GM19372 (cell line): Measurements from ENCODE around the gene VPS13C.

Experiments used
- ATAC-seq: cut with Tn5 transposase; IDR thresholded peaks from one replicate; pipeline ENCODE4 v1.9.1; 2021; ENCODE audit warnings: mild to moderate bottlenecking, low read depth, moderate library complexity; ENCODE audit not compliant: unreplicated experiment

Gene VPS13C

DNA sequence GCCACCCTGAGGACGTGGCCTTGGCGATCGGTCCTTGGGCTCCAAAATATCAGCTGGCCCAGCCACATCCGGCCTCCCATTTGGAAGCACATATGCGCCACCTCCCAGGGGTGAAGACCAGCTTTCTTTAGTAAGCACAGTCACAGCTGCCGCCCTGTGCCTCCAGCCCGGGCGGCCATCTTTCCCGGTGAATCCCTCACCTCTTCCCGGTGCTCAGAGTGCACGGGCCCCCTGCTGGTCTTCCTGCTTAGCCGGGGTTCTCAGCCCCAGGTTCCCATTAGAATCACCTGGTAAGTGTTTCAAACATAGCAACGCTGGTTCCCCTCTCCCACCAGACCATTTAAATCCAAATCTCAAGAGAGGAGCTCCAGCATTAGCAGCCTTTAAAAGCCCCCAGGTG, 232.2 kb downstream of the VPS13C start:
- no peak for ATAC-seq

DNA sequence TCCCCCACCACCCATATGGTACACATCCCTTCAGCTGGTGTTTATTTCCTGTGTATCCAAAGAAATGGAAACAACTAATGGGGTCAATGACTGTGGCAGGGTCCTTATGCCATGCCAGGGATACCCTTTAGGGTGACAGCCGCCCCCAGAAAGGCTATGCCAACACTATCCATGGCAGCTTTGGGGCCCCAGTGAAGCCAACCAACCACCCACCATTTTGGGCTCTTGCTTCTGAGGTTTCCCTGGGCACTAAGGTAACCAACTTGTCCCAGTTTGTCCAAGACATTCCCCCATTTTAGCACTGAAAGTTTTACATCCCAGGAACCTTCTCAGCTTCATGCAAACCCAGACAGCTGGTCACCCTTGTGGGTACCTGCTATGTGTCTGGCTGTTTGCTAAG, 233.1 kb downstream of the VPS13C start:
- ATAC-seq: no peak

DNA sequence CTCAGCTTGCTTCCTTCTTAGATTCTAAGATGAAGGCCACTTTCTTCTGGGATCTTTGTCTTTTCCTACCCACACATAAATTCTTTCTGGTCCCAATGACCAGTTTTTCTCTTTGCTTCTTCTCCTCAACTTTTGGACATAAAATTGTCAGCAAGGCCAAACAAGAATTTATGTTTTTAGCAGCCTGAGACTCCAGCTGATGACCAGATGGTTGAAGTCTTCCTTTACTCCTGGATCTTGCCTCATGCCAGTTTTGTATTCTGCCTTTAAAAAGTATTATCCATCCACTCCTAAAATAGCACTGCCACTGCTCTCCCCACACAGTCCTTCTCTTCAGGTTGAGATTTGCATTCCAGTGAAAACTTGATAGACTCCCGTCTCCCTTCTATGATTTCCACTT, 236.0 kb downstream of the VPS13C start:
- no peak for ATAC-seq

DNA sequence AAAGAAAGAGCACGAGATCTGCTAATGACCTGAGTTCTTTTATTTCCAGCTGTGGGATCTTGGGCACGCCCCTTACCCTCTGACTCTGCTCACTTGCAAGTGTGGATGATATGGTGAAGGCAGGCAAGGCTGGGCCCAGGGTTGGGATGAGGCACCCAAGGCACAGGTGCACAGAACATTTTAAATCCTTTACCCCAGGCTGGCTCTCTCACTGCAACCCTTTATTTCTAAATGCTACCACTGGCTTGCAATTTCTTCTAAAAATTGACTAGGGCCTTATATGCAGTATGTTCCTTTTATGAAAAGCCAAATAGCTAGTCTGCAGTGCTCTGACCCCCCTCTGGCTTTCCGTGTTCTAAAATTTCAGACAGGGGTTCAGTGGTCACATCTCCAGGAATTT, 237.7 kb downstream of the VPS13C start:
- ATAC-seq: no peak

DNA sequence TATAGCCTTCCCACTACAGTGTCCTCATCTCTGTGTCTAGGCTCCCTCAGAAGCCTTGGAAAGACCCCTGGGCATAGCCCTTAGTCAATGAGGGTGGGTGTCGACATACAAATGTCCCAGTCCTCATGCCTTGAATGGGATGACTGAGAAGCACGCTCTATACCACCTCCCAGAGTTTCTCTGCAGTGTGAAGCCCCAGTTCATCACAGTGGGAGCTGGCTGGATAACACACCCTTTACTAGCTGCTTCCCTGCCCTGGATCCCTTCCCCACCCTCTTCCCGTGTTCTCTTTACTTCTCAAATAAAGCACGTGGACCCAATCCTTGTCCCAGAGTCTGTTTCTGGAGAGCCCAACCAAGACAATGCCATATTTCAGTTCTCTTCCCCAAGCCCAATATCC, 239.3 kb downstream of the VPS13C start:
- no peak for ATAC-seq

DNA sequence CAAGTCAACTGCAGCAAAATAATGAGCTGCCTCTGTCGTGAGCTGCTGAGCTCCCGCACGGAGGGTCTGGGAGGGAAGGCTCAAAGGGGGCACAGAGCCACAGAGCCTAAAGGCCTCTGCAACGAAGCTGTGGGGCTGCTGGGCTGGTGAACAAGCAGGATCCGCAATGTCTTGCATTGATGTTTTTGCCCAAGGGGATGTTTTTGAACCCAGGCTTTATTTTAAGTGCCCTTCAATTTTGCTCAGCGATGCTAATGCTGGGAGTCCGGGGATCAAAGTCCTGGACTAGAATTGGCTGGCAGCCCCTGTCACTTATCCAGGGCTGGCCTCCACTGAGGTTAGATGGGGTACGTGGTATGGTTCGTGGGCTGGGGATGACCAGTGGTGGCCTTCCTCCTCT, 240.0 kb downstream of the VPS13C start:
- no peak for ATAC-seq

DNA sequence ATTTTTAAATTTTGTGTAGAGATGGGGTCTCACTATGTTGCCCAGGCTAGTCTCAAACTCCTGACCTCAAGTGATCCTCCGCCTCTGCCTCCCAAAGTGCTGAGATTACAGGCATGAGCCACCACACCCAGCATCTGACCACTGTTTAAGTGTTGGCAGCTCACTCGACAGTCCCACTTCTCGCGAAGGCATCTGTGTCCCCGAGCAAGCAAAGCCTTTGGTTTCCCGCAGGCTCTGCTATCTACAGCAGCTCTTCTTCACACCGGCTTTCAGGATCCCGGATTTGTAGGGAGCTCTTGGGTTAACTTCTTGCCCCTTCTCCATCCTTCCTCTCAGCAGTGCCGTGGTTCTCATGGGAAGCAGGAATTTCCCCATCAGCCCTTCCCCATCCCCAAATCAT, 240.9 kb downstream of the VPS13C start:
- no peak for ATAC-seq

DNA sequence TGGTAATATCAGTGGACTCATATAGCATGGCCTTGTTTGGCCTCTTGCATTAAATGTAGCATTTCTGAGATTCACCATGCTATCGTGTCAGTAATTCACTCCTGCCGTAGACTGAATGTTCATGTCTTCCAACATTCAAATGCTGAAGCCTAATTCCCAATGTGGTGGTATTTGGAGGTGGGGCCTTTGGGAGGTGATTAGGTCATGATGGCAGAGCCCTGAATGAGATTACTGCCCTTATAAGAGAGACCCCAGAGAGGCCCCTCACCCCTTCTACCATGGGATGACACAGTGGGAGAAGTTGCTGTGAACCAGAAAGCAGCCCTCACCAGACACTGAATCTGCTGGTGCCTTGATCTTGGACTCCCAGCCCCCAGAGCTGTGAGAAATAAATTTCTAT, 241.4 kb downstream of the VPS13C start:
- no peak for ATAC-seq

DNA sequence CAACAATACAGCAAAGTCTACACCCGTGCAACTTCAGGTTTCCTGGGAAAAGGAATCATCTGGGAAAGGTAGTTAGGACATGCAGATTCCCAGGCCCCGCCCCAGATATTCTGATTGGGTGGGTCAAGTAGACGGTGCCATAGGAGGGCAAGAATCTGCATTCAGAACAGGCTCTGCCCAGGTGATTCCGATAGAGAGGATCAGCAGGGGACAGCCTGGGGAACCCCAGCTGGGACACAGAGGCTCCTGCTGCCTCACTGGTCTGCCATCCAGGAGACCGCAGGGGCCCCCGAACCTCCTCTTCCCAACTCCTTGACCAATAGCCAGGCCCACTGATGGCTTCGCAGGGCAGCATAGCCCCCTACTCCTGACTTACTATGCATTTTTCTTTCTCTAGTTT, 243.4 kb downstream of the VPS13C start:
- no peak for ATAC-seq

DNA sequence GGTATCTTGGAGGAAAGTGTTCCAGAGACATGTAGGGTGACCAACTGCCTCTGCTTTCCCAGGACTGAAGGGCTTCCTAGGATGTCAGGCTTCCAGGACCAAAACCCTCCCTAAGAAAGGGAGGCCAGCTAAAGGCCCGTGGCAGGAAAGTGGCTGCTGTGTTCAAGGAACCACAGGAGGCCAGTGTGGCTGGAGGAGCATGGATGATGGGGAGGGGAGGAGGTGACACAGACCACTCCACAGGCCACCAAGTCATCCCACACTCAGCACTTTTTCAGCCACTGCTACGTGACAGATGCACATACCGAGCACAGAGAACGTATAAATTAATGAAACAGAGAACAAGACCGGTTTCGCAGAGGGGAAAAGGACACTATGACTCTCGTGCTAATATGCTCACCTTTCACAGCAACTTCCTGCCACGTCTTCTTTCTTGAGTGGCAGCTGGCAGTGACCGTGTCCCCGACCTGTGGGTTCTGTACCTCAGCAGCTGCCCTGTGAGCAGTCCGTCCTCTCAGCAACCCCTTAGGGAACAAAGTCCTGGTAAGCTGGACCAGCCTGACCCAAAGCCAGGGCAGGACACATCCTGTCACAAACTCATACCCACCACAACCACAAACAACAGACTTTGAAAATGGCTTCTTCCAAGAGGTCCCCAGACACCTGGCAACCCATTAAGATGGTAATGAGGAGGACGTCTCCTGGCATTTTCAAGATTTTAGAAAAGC, 244.7 kb downstream of the VPS13C start:
- no peak for ATAC-seq

DNA sequence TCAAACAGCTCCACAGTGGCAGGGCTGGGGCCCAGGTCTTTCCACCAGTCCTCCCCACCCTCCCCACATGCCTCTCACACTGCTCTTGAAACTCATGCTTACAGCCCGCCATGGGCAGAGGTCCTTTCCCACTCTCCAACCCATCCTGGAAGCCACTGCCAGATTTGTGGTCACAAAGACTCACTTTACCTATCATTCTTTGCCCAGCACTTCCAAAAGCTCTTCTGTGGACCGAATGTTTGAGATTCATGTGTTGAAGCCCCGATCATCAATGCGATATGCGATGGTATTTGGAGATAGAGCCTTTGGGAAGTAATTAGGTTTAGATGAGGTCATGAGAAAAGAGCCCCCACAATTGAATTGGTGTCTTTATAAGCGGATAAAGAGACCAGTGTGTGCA, 247.8 kb downstream of the VPS13C start:
- no peak for ATAC-seq

DNA sequence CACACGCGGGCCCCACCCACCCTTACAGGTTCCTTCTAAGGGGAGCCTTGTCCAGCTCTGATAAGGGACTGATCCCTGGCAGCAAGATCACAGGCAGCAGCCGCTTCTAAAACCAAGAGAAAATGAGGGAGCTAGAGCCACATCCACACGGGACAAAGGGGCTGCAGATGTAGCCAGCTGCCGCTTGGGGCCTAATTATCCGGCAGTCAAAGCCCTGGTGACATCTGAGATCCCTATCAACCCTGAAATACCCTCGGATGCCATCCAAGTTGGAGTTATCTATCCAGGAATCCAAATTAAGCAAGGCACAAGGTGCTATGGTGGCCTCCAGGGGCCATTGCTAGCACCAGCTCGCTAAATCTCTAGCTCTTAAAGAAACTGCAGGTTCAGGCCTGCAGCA, 248.3 kb downstream of the VPS13C start:
- no peak for ATAC-seq

DNA sequence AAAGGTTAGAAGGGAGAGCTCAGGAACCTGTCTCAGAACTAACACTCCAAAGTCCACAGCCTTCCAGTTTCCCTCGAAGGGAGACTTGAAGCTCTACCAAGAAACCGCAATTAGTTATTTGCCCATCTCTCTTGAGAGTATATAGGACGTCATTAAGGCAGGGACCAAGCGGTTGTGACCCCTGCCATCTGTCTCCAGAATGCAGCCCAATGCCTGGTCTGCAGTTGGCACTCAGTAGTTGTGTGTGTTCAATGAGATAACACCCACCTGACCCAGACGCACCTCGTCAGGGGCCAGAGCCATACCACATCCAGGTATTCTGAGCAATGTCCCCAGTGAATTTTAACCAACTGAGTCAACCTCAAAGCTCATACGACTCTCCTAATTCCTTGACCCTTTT, 251.0 kb downstream of the VPS13C start:
- no peak for ATAC-seq

DNA sequence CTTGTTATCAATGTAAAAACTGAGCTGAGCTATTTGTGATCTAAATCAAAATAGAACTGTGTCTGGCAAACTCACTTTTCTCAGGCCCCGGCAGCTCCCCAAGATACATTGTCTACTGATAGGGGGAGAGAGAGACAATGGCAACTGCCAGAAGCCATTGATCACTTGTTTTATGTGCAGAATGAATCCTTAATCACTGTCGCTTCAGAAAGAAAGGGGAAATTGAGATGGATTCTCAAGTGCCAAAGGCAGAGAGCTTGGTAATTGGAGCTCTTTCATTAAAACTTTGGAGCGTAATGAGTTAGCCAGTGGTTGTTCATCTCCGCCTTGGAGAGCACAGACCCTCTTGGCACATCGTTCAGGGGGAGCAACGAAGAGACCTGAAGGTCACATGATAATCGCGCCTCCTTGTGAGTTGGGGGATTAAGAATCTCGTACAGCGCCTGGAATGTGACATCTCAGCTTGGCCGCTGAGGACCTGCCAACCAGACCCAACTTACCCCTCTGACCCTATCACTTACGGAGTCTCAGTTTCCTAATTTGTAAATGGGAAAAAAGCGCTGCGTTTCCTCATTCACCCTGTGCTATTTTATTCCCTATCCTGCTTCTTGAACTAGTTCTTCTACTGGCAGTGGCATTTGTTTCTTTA, 252.8 kb downstream of the VPS13C start:
- ATAC-seq: no peak
